GM18520 (cell line): ENCODE measurements around the gene IGFALS.

Experiments used
- ATAC-seq: cut with Tn5 transposase; IDR thresholded peaks from one replicate; pipeline ENCODE4 v1.9.1; 2021; ENCODE audit not compliant: unreplicated experiment

Gene IGFALS

GRCh38 chr16:1793578-1794220, at the start of gene IGFALS:
Gene IGFALS, minus strand, starts transcription at chr16:1793705. Its CDS starts 53 bp downstream, at chr16:1793652.
- ATAC-seq: no peak

- no peak for ATAC-seq
Observed at GRCh38 chr16:1839554-1839953, 46.0 kb upstream of the IGFALS start.

- no peak for ATAC-seq
Observed at GRCh38 chr16:1834096-1834495, 40.6 kb upstream of the IGFALS start.

- no peak for ATAC-seq
Observed at GRCh38 chr16:1832838-1833454, 39.4 kb upstream of the IGFALS start.

- ATAC-seq: no peak
Observed at GRCh38 chr16:1831186-1832075, 37.9 kb upstream of the IGFALS start.

- no peak for ATAC-seq
Observed at GRCh38 chr16:1830213-1830612, 36.7 kb upstream of the IGFALS start.

GRCh38 chr16:1828645-1829410, 35.3 kb upstream of the IGFALS start:
- no peak for ATAC-seq

- ATAC-seq: peak; percentile 83
Observed at GRCh38 chr16:1826691-1827573, 33.4 kb upstream of the IGFALS start, which contains the start of the genes FAHD1 and HAGH. Gene FAHD1, plus strand, starts transcription at chr16:1827206. Its CDS starts 33 bp downstream, at chr16:1827239. Gene HAGH, minus strand, starts transcription at chr16:1826825. Its CDS starts 38 bp downstream, at chr16:1826787.

GRCh38 chr16:1825864-1826690, 32.6 kb upstream of the IGFALS start:
- ATAC-seq: peak; percentile 42

GRCh38 chr16:1825381-1825863, 31.9 kb upstream of the IGFALS start:
- ATAC-seq: no peak

GRCh38 chr16:1823821-1824220, 30.3 kb upstream of the IGFALS start:
- ATAC-seq: no peak

- ATAC-seq: no peak
Observed at GRCh38 chr16:1822801-1823200, 29.3 kb upstream of the IGFALS start.

GRCh38 chr16:1821861-1822611, 28.5 kb upstream of the IGFALS start:
- no peak for ATAC-seq

GRCh38 chr16:1820946-1821290, 27.4 kb upstream of the IGFALS start:
- ATAC-seq: no peak

- ATAC-seq: no peak
Observed at GRCh38 chr16:1820096-1820945, 26.8 kb upstream of the IGFALS start.

GRCh38 chr16:1819611-1820010, 26.1 kb upstream of the IGFALS start:
- ATAC-seq: no peak

GRCh38 chr16:1818873-1819525, 25.5 kb upstream of the IGFALS start:
- no peak for ATAC-seq
